ENCODE data around the gene VPS9D1.
"Not testable (repeated sequence)": the region's sequence is repeated elsewhere in the genome, so short reads cannot be mapped to it uniquely, and the experiment has no call there.

VPS9D1 gene

GRCh38 chr16:89668790-89669158, 51.9 kb downstream of the VPS9D1 start:
- no peak overlapping the region for H3K9ac ChIP-seq (ENCODE audit: low read depth, low read length)
- H3K4me3 ChIP-seq (ENCODE audit: low read length) = no peak overlapping the region
- peaks cover 14% of the 10 kb centered on the region; the same call in 1 of the 2 replicates for H3K9me3 ChIP-seq (ENCODE audit: insufficient read depth, low read depth, low read length)
- H3K27ac ChIP-seq (ENCODE audit: low read length) = no peak overlapping the region
- no peaks in the 10 kb centered on the region for H3K27me3 ChIP-seq (ENCODE audit: insufficient read depth, low read length)
- no peaks in the 10 kb centered on the region for H3K4me1 ChIP-seq (ENCODE audit: insufficient read depth, low read length)
- H3K36me3 ChIP-seq (ENCODE audit: insufficient read depth, low read depth, low read length) = peaks cover 5% of the 10 kb centered on the region; the same call in 1 of the 2 replicates

- Histone ChIP-seq H3K27ac (ENCODE audit: low read length) (no peak overlapping the region), H3K4me3 (ENCODE audit: low read length) (no peak overlapping the region), H3K27me3 (ENCODE audit: insufficient read depth, low read length) (no peaks in the 10 kb centered on the region), H3K36me3 (ENCODE audit: insufficient read depth, low read depth, low read length) (peaks cover 16% of the 10 kb centered on the region), H3K9me3 (ENCODE audit: insufficient read depth, low read depth, low read length) (peaks cover 14% of the 10 kb centered on the region; the same call in 1 of the 2 replicates), H3K4me1 (ENCODE audit: insufficient read depth, low read length) (no peaks in the 10 kb centered on the region), H3K9ac (ENCODE audit: low read depth, low read length) (no peak overlapping the region)
Measured at GRCh38 chr16:89667633-89668032, 53.1 kb downstream of the VPS9D1 start.

- peaks cover 19% of the 10 kb centered on the region for H3K36me3 ChIP-seq (ENCODE audit: insufficient read depth, low read depth, low read length)
- H3K9ac ChIP-seq (ENCODE audit: low read depth, low read length); H3K27me3 ChIP-seq (ENCODE audit: insufficient read depth, low read length); H3K4me3 ChIP-seq (ENCODE audit: low read length); H3K27ac ChIP-seq (ENCODE audit: low read length); H3K4me1 ChIP-seq (ENCODE audit: insufficient read depth, low read length): not testable (repeated sequence)
- H3K9me3 ChIP-seq (ENCODE audit: insufficient read depth, low read depth, low read length) = peaks cover 14% of the 10 kb centered on the region; the same call in 1 of the 2 replicates
Measured at GRCh38 chr16:89667000-89667399, 53.7 kb downstream of the VPS9D1 start.

GRCh38 chr16:89664238-89664637, 56.5 kb downstream of the VPS9D1 start:
- not testable (repeated sequence) for H3K9ac ChIP-seq (ENCODE audit: low read depth, low read length); H3K27ac ChIP-seq (ENCODE audit: low read length); H3K27me3 ChIP-seq (ENCODE audit: insufficient read depth, low read length); H3K4me3 ChIP-seq (ENCODE audit: low read length); H3K4me1 ChIP-seq (ENCODE audit: insufficient read depth, low read length)
- peaks cover 14% of the 10 kb centered on the region; the same call in 1 of the 2 replicates for H3K9me3 ChIP-seq (ENCODE audit: insufficient read depth, low read depth, low read length)
- peaks cover 43% of the 10 kb centered on the region for H3K36me3 ChIP-seq (ENCODE audit: insufficient read depth, low read depth, low read length)

- no peak overlapping the region for H3K27ac ChIP-seq (ENCODE audit: low read length)
- peaks cover 3% of the 10 kb centered on the region; the same call in 1 of the 2 replicates for H3K4me1 ChIP-seq (ENCODE audit: insufficient read depth, low read length)
- H3K9me3 ChIP-seq (ENCODE audit: insufficient read depth, low read depth, low read length) = peaks cover 12% of the 10 kb centered on the region; the same call in 1 of the 2 replicates
- H3K36me3 ChIP-seq (ENCODE audit: insufficient read depth, low read depth, low read length) = peaks cover 43% of the 10 kb centered on the region
- H3K27me3 ChIP-seq (ENCODE audit: insufficient read depth, low read length) = no peaks in the 10 kb centered on the region
- H3K9ac ChIP-seq (ENCODE audit: low read depth, low read length) = no peak overlapping the region
- H3K4me3 ChIP-seq (ENCODE audit: low read length) = no peak overlapping the region
Measured at GRCh38 chr16:89661215-89661614, 59.5 kb downstream of the VPS9D1 start.

GRCh38 chr16:89660146-89660545, 60.6 kb downstream of the VPS9D1 start:
- H3K4me3 ChIP-seq (ENCODE audit: low read length) = no peak overlapping the region
- peaks cover 43% of the 10 kb centered on the region for H3K36me3 ChIP-seq (ENCODE audit: insufficient read depth, low read depth, low read length)
- no peak overlapping the region for H3K9ac ChIP-seq (ENCODE audit: low read depth, low read length)
- H3K27ac ChIP-seq (ENCODE audit: low read length) = no peak overlapping the region
- no peaks in the 10 kb centered on the region for H3K27me3 ChIP-seq (ENCODE audit: insufficient read depth, low read length)
- peaks cover 3% of the 10 kb centered on the region; the same call in 1 of the 2 replicates for H3K4me1 ChIP-seq (ENCODE audit: insufficient read depth, low read length)
- H3K9me3 ChIP-seq (ENCODE audit: insufficient read depth, low read depth, low read length) = 0 out of 2 replicates have a peak, but pooled peaks cover 5% of the 10 kb centered on the region

- no peaks in the 10 kb centered on the region for H3K27me3 ChIP-seq (ENCODE audit: insufficient read depth, low read length)
- H3K4me1 ChIP-seq (ENCODE audit: insufficient read depth, low read length) = peaks cover 3% of the 10 kb centered on the region; the same call in 1 of the 2 replicates
- H3K36me3 ChIP-seq (ENCODE audit: insufficient read depth, low read depth, low read length) = peaks cover 41% of the 10 kb centered on the region
- H3K9ac ChIP-seq (ENCODE audit: low read depth, low read length) = peak overlapping the region; percentile 95
- peak overlapping the region; percentile 99 for H3K4me3 ChIP-seq (ENCODE audit: low read length)
- no peak overlapping the region for H3K27ac ChIP-seq (ENCODE audit: low read length)
- H3K9me3 ChIP-seq (ENCODE audit: insufficient read depth, low read depth, low read length) = no peaks in the 10 kb centered on the region
Measured at GRCh38 chr16:89658221-89658879, 62.3 kb downstream of the VPS9D1 start.

GRCh38 chr16:89657442-89658220, 63.1 kb downstream of the VPS9D1 start, which contains the start of the genes CHMP1A and SPATA33:
Gene CHMP1A (minus strand): TSS chr16:89657708. CDS start chr16:89657588, 120 bp downstream.
Gene SPATA33 (plus strand): TSS chr16:89657836. CDS start chr16:89657912, 76 bp downstream.
- no peak within 1 kb of the TSS for H3K27ac ChIP-seq (ENCODE audit: low read length)
- H3K9me3 ChIP-seq (ENCODE audit: insufficient read depth, low read depth, low read length) = no peaks in the 10 kb centered on the region
- peaks cover 34% of the 10 kb centered on the region for H3K36me3 ChIP-seq (ENCODE audit: insufficient read depth, low read depth, low read length)

More at GRCh38 chr16:89657442-89658220, 63.1 kb downstream of the VPS9D1 start, which contains the start of the genes CHMP1A and SPATA33:
- H3K9ac ChIP-seq (ENCODE audit: low read depth, low read length) = peak within 1 kb of the TSS; percentile 95
- no peaks in the 10 kb centered on the region for H3K27me3 ChIP-seq (ENCODE audit: insufficient read depth, low read length)
- peak within 1 kb of the TSS; percentile 99 for H3K4me3 ChIP-seq (ENCODE audit: low read length)
- peaks cover 3% of the 10 kb centered on the region; the same call in 1 of the 2 replicates for H3K4me1 ChIP-seq (ENCODE audit: insufficient read depth, low read length)
